Measurements from ENCODE around the gene RERE.

DNA sequence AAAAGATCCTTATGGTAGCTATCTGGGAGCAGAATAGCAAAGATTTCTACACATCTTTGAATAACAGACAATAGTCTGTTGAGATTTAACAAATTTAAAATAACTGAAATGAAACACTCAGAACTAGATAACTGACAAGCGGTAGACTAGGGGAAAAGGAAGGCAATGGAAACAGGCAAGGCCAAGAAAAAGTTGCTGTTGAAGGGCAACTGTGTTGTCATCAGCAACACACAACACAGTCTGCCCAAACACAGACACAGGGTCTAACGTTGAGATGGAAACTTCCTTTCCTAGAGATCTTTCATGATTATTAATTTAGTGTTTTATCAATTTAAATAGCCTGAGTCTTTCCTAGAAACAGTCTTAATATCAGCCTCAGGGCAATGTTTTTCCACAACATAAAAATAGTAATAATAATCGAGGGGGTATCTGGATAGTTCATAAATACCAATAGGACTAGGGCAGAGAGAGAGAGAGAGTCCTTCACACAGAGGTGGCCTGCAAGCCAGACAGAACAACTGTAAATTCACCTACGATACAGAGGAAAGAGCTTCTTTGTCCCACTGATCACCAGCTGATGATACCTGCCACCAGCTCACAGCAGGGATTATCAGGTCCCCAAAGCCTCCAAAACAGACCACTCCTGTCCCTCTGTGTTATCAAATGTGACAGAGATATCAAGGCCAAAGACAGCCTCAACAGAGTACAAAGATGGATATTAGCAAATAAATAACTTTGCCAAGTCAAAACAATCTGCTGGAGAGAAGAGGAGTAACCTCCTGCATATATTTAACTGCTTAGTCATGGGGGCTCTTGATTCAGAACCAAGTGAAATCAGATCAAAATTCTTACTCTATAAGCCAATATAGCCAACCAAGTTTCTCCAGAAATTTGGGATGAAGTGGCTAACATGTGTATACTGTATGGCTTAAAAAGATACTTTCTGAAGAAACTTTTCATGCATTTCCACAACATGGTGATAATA, 254.3 kb downstream of the RERE start:
- TF ChIP-seq POLR2A (IDR thresholded peaks at IDR 0.05) (no peak), CTCF (IDR thresholded peaks at IDR 0.05) (no peak), POLR2AphosphoS5 (IDR thresholded peaks at IDR 0.05) (no peak)
